Lower leg skin (tissue), 3 donors: ENCODE data around the gene HEMK1.

Experiments
- POLR2A ChIP-seq, 2 donors: fragments of 450-650 bp; IDR thresholded peaks; one replicate each; pipeline ENCODE4 v1.6.1; 2016 to 2017; ENCODE audit warnings: antibody characterized with exemption in 2 of 2, mild to moderate bottlenecking in 1 of 2, moderate library complexity in 1 of 2
- TF ChIP-seq, protein P1 (sequence below), 3 donors: fragments of 450-650 bp; IDR thresholded peaks; one replicate each; pipeline ENCODE4 v1.5.1; 2016; ENCODE audit warnings: antibody characterized with exemption in 3 of 3, mild to moderate bottlenecking in 3 of 3, moderate library complexity in 2 of 3

DNA sequence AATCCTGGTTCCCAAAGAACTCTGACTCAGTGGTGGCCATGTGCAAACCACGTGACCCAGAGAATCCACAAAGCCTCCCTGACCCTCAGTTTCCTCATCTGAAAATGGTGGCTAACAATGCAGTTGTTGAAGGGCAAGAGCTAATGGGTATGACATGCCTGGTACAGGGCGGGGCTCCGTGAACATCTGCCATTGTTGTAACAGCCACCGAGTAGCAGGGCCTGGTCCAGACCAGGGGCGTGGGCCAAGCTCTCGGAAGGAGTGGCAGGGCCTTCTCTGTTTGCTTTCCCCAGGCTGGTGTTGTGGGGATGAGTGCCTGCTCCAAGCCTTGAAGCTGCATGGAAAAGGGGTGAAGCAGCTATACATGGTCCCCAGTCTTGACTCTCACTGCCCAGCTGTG is 61.1 kb downstream of the HEMK1 start:
- TF ChIP-seq, protein P1, sequence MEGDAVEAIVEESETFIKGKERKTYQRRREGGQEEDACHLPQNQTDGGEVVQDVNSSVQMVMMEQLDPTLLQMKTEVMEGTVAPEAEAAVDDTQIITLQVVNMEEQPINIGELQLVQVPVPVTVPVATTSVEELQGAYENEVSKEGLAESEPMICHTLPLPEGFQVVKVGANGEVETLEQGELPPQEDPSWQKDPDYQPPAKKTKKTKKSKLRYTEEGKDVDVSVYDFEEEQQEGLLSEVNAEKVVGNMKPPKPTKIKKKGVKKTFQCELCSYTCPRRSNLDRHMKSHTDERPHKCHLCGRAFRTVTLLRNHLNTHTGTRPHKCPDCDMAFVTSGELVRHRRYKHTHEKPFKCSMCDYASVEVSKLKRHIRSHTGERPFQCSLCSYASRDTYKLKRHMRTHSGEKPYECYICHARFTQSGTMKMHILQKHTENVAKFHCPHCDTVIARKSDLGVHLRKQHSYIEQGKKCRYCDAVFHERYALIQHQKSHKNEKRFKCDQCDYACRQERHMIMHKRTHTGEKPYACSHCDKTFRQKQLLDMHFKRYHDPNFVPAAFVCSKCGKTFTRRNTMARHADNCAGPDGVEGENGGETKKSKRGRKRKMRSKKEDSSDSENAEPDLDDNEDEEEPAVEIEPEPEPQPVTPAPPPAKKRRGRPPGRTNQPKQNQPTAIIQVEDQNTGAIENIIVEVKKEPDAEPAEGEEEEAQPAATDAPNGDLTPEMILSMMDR (IDR thresholded peaks at IDR 0.05) = no peak
- TF ChIP-seq POLR2A (IDR thresholded peaks at IDR 0.05) = no peak
